Measurements from ENCODE around the gene CHST13. TPM values are rescaled to one million over a fixed set of nuclear protein-coding genes. Genes with fewer than 3 reads are reported as not detected.

CHST13 gene
- total RNA-seq, 1 experiment from 2014 or later: 0.52 TPM

DNA sequence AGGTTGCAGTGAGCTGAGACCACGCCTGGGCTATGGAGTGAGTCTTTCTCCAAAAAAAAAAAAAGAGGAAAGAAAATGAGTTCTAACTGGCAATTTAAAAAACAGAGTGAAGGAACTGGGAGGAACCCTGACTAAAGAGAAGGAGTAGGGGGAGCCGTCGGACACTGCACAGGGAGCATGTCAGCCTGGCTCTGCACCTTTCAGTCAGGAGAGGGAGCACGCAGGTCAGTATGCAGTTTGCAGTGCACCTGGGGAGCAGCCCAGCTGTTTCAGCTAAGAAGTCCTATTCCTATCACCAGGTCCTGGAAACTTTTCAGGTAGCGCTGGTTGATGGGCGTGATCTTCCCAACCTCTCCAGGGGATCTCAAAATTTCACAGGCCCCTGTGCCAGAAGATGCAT is 33.3 kb upstream of the CHST13 start:
- intact Hi-C loops (cut with micrococcal nuclease; ENCODE audit: unreplicated experiment): no loop called here

DNA sequence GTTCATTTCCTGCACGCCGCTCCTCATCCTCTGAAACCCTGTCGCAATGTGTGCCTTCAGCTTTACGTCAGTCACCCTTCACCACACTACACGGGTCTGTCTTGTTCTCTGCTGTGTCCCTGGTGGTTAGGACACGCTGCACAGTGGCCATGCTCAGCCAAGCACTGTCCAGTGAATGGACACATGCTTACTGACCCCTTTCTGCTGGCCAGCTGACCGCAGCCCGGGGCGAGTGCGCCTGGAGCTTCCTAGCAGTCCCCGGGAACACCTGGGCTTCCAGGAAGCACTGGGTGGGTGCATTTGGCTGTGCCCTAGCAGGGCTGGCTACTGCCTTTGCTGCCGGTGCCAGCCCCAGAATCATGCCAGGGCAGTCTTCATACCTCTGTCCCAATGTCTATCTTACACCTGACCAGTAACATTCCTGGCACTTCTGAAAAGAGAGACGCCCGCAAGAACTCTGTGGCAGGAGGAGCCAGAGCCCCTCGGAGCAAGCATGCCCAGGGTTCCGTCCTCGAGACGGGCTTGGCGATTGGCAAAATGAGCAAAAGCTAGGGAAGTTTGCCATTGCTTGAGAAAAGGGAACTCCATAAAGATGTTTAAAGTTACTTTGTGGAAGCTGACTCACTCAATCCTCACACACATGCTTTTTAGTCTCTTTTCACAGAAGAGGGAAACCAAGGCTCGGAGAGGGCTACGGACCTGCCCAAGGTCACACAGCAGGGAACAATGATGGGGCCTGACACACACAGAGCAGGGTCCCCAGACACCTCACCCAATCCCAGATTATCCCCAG is 32.5 kb upstream of the CHST13 start:
- intact Hi-C loops (cut with micrococcal nuclease; ENCODE audit: unreplicated experiment): no loop called here
- ChIA-PET POLR2A (ENCODE audit: unreplicated experiment) (no interaction called here), CTCF (interaction anchor here (0.5 kb wide), 1 partner anchor 924 kb away, joined by 3 read pairs; no protein-coding TSS in a partner anchor)
- no peak overlapping the region for H3K4me3 ChIP-seq
- H3K79me2 ChIP-seq (ENCODE audit: low read depth): no peaks in the 10 kb centered on the region
- TF ChIP-seq CTCF (conservative IDR thresholded peaks at IDR 0.05) (no peak), EZH2 (IDR thresholded peaks at IDR 0.05; ENCODE audit: low read depth) (no peak)
- H3F3A ChIP-seq (ENCODE audit: insufficient read depth, low read depth): no peaks in the 10 kb centered on the region
- no peak overlapping the region for H3K27ac ChIP-seq
- H3K4me2 ChIP-seq: no peak overlapping the region
- H2AFZ ChIP-seq: no peak overlapping the region
- no peaks in the 10 kb centered on the region for H4K20me1 ChIP-seq (ENCODE audit: insufficient read depth)
- no peaks in the 10 kb centered on the region for H3K9me2 ChIP-seq (ENCODE audit: insufficient read depth)
- H3K36me3 ChIP-seq (ENCODE audit: low read depth): no peaks in the 10 kb centered on the region
- DNase-seq: no peak
- no peaks in the 10 kb centered on the region for H3K9me3 ChIP-seq (ENCODE audit: insufficient read depth, low read depth)
- no peaks in the 10 kb centered on the region for H3K4me1 ChIP-seq (replicated peaks; ENCODE audit: insufficient read depth)
- BruUV-seq (replicated peaks): no TSS peak
- H3K27me3 ChIP-seq (ENCODE audit: insufficient read depth, low read depth): peaks cover 4% of the 10 kb centered on the region; the same call in 1 of the 2 replicates

More for the DNA sequence above, 33.3 kb upstream of the CHST13 start:
- Histone ChIP-seq H3K4me1 (replicated peaks; ENCODE audit: insufficient read depth) (no peaks in the 10 kb centered on the region), H2AFZ (no peak overlapping the region), H3K4me3 (no peak overlapping the region), H3F3A (ENCODE audit: insufficient read depth, low read depth) (no peaks in the 10 kb centered on the region), H3K79me2 (ENCODE audit: low read depth) (no peaks in the 10 kb centered on the region), H3K4me2 (no peak overlapping the region), H3K27ac (no peak overlapping the region), H3K9me2 (ENCODE audit: insufficient read depth) (no peaks in the 10 kb centered on the region), H3K27me3 (ENCODE audit: insufficient read depth, low read depth) (peaks cover 4% of the 10 kb centered on the region; the same call in 1 of the 2 replicates), H4K20me1 (ENCODE audit: insufficient read depth) (no peaks in the 10 kb centered on the region), H3K9me3 (ENCODE audit: insufficient read depth, low read depth) (no peaks in the 10 kb centered on the region), H3K36me3 (ENCODE audit: low read depth) (no peaks in the 10 kb centered on the region)
- no TSS peak for BruUV-seq (replicated peaks)
- POLR2A ChIA-PET (ENCODE audit: unreplicated experiment): no interaction called here
- TF ChIP-seq EZH2 (IDR thresholded peaks at IDR 0.05; ENCODE audit: low read depth) (no peak), CTCF (conservative IDR thresholded peaks at IDR 0.05) (no peak)
- CTCF ChIA-PET: interaction anchor here (0.5 to 0.7 kb wide), 2 partner anchors 14 to 925 kb away, joined by 3 read pairs; no protein-coding TSS in a partner anchor
- DNase-seq: no peak

GRCh38 chr3:126493051-126493450 is 30.9 kb upstream of the CHST13 start:
- no peak overlapping the region for H3K4me3 ChIP-seq
- H3K79me2 ChIP-seq (ENCODE audit: low read depth): no peaks in the 10 kb centered on the region
- TF ChIP-seq EZH2 (IDR thresholded peaks at IDR 0.05; ENCODE audit: low read depth) (no peak), CTCF (conservative IDR thresholded peaks at IDR 0.05) (no peak)
- intact Hi-C loops (cut with micrococcal nuclease; ENCODE audit: unreplicated experiment): no loop called here
- no peaks in the 10 kb centered on the region for H3K4me1 ChIP-seq (replicated peaks; ENCODE audit: insufficient read depth)
- no peak for DNase-seq
- H3F3A ChIP-seq (ENCODE audit: insufficient read depth, low read depth): no peaks in the 10 kb centered on the region
- H3K27ac ChIP-seq: no peak overlapping the region
- ChIA-PET CTCF (no interaction called here), POLR2A (ENCODE audit: unreplicated experiment) (no interaction called here)
- no peaks in the 10 kb centered on the region for H3K9me3 ChIP-seq (ENCODE audit: insufficient read depth, low read depth)
- H3K4me2 ChIP-seq: no peak overlapping the region
- no TSS peak for BruUV-seq (replicated peaks)
- no peaks in the 10 kb centered on the region for H3K36me3 ChIP-seq (ENCODE audit: low read depth)
- H3K9me2 ChIP-seq (ENCODE audit: insufficient read depth): no peaks in the 10 kb centered on the region
- no peak overlapping the region for H2AFZ ChIP-seq
- peaks cover 4% of the 10 kb centered on the region; the same call in 1 of the 2 replicates for H3K27me3 ChIP-seq (ENCODE audit: insufficient read depth, low read depth)
- H4K20me1 ChIP-seq (ENCODE audit: insufficient read depth): no peaks in the 10 kb centered on the region

Measured in PC-9 (cell line).